ENCODE data around the gene ADAMTS1.

DNA sequence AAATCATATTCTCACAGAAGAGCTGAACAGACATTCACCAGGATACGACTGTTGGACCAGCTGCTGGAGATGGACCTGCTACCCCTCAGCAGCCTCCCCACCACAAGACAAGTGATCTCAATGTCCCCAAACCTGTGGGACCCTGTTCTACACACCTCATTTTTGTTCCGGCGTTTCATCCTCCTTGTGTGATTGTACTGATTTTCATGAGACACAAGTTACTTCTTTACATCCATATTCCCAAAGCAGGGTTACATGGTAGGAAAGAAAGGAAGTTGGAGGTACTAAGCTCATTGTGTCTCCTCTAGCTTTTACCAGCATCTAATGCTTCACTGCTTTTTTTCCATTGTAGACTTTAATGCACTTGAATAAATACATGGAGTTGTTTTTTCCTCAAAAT lies 8.7 kb downstream of the ADAMTS1 start:
- TF ChIP-seq, protein P1, sequence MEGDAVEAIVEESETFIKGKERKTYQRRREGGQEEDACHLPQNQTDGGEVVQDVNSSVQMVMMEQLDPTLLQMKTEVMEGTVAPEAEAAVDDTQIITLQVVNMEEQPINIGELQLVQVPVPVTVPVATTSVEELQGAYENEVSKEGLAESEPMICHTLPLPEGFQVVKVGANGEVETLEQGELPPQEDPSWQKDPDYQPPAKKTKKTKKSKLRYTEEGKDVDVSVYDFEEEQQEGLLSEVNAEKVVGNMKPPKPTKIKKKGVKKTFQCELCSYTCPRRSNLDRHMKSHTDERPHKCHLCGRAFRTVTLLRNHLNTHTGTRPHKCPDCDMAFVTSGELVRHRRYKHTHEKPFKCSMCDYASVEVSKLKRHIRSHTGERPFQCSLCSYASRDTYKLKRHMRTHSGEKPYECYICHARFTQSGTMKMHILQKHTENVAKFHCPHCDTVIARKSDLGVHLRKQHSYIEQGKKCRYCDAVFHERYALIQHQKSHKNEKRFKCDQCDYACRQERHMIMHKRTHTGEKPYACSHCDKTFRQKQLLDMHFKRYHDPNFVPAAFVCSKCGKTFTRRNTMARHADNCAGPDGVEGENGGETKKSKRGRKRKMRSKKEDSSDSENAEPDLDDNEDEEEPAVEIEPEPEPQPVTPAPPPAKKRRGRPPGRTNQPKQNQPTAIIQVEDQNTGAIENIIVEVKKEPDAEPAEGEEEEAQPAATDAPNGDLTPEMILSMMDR (IDR thresholded peaks at IDR 0.05), result no peak
- no peak for TF ChIP-seq POLR2A (IDR thresholded peaks at IDR 0.05)

Measured in right lobe of liver (tissue), 4 donors.